Caki2 (cell line): Measurements from ENCODE around the gene LRPAP1. TPM values are rescaled to one million over a fixed set of nuclear protein-coding genes. Genes with fewer than 3 reads are reported as not detected.
"Not testable (repeated sequence)": the region's sequence is repeated elsewhere in the genome, so short reads cannot be mapped to it uniquely, and the experiment has no call there.

Source experiments
- DNase-seq: peaks from one replicate; pipeline ENCODE4 v3.0.0-alpha.2; 2015; ENCODE audit warnings: low read depth
- in situ Hi-C: cut with HindIII; loops from 2 replicates; pipeline ENCODE4 v1.10.0; 2016; ENCODE audit warnings: low sequenced_read_pairs, low pct_unique_long_range_greater_than_20kb, mixed read lengths
- total RNA-seq: library from RNA; depleted of rRNA; stranded (reverse); fragments of >200 nt; shearing (Covaris generic); gene quantifications from 2 replicates; pipeline ENCODE4 v1.2.3, GENCODE V29; 2014; ENCODE audit warnings: low replicate concordance

LRPAP1 gene
- total RNA-seq, 1 experiment from 2014 or later: 183 TPM

DNA sequence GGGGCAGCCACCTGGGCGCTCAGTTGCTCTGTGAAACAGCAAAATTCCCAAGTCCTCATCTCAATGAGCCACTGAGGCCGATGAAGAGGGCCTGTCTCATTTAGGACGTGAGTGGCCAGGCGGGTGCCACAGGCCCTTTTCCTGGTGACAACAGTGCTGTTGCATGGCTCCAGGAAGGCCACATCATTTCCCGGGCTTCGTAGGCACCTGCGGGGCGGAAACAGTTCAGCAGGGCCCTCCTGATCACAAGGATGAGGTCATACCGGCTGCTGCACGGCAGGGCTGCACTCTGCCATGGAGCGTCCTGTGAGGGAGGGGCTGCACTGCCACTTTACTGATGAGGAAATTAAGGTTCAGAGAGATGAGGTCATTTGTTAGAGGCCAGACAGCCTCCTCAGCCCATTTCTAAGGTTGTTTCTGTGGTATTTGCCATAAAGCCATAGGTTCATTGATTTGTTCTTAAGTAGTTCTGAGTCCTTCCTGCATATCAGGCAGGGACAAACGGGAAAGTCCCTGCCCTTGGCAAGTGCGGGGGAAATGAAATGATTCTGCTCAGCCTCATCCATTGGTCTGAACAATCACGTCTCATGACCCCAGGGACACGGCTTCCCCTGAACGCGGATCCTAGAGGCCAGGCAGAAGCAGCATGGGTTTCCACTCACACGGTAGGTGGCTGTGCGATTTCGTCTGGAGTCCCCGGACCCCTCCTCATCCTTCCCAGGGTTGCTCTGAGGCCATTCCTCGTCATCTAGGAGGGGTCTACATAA lies 12.2 kb upstream of the LRPAP1 start:
- DNase-seq, in situ Hi-C loops: not testable (repeated sequence)

- in situ Hi-C loops, DNase-seq: not testable (repeated sequence)
These were observed 11.2 kb upstream of the LRPAP1 start for GRCh38 chr4:3543415-3543814.

GRCh38 chr4:3538906-3539305 lies 6.7 kb upstream of the LRPAP1 start:
- in situ Hi-C loops, DNase-seq: not testable (repeated sequence)

DNA sequence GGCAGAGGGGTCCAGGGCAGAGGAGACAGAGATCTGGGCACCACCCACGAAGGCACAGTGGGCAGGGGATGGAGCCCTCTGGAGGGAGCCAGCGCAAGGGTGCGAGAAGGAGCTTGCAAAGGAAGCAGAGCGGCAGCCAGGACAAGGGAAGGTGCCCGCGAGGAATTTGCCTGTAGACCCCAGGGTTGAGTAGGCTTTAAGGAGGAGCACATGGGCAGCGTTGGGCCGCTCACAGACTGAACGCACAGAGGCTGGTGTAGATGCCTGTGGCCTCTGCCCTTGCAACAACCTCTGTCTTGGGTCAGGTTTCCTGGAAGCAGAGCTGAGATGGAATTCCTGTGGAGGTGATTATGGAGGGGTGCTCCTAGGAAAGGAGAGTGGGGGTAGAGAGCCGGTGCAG lies 3.6 kb upstream of the LRPAP1 start:
- in situ Hi-C loops, DNase-seq: not testable (repeated sequence)

DNA sequence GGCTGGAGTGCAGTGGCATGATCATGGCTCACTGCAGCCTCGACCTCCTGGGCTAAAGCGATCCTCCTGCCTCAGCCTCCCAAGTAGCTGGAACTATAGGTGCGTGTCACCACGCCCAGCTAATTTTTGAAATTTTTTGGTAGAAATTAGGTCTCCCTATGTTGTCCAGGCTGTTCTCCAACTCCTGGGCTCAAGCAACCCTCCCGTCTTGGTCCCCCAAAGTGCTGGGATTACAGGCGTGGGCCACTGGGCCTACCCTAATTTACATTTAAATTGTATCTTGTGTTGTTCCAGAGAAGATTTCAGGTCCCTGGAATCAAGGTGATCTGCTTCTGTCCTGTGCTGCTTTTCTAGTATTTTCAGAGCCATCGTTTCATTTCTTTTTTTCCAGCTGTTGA lies 1.2 kb upstream of the LRPAP1 start:
- in situ Hi-C loops: no loop called here
- DNase-seq: no peak

- in situ Hi-C loops: no loop called here
- DNase-seq: no peak
These were observed 665 bp upstream of the LRPAP1 start for GRCh38 chr4:3532751-3533422.

GRCh38 chr4:3531318-3531878 lies 824 bp downstream of the LRPAP1 start:
- no peak for DNase-seq
- in situ Hi-C loops: no loop called here

DNA sequence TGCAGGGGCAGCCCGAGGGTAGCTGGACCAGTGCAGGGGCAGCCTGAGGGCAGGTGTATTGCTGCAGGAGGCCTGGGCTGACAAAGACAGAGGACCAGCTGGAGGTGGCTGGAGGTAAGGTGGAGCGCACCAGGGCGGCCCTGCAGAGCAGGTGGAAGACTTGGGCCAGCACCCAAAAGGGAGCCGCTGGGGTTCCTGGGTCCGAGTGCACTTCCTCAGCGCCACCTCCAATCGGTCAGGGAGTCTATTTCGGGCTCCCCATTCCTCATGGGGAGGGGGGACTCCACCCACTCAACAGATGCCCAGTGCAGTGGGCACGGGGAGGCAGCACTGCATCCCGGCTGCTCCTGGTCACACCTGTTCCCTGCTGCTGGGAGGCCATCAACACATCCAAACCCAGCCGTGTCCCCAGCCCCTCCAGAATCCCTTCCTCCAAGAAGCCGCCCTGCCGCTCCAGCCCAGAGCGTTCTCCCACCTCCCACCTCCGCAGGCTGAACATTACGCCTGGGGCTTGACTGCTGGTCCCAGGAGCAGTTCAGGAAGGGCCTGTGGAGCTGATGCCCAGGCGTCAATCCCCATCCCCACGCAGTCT lies 1.5 kb downstream of the LRPAP1 start:
- in situ Hi-C loops: no loop called here
- no peak for DNase-seq

DNA sequence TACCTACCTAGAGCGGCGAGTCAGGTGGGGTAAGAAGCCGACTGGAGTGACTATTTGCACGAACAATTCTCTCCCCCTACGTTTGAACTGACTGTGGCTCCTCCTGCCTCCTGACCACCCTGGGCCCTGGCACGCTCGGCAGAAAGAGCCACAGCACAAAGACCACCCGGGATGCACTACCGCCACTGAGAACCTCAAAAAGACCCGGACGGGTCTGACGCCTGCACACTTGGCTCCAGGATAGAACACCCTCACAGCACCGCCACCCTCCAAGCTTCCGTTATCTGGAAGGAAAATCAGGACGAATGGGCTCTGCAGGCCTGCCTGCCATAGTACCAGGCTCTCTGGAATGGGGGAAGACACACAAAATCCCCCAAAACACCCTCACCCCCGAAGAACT lies 2.2 kb downstream of the LRPAP1 start:
- DNase-seq: no peak
- in situ Hi-C loops: no loop called here

DNA sequence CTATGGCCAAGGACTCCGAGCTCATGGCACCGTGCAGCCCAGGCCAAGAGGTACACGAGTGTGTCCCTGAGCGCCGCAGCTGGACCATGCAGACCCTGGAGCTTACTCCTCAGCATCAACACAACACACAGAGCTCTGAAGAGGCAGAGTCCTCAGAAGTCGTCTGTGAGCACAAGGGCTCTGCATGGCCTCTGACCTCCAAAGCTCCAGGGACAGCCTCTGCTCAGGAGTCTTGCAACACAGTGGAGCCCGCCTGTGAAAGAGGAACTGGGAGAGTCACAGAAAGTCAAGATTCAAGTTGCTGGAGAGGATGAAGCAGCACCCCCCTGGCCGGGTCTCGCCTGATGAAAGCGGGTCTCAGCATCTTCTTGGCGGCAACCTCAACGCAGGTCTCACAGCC lies 2.9 kb downstream of the LRPAP1 start:
- DNase-seq: no peak
- in situ Hi-C loops: no loop called here

GRCh38 chr4:3527914-3528876 lies 4.0 kb downstream of the LRPAP1 start:
- no peak for DNase-seq
- in situ Hi-C loops: no loop called here

DNA sequence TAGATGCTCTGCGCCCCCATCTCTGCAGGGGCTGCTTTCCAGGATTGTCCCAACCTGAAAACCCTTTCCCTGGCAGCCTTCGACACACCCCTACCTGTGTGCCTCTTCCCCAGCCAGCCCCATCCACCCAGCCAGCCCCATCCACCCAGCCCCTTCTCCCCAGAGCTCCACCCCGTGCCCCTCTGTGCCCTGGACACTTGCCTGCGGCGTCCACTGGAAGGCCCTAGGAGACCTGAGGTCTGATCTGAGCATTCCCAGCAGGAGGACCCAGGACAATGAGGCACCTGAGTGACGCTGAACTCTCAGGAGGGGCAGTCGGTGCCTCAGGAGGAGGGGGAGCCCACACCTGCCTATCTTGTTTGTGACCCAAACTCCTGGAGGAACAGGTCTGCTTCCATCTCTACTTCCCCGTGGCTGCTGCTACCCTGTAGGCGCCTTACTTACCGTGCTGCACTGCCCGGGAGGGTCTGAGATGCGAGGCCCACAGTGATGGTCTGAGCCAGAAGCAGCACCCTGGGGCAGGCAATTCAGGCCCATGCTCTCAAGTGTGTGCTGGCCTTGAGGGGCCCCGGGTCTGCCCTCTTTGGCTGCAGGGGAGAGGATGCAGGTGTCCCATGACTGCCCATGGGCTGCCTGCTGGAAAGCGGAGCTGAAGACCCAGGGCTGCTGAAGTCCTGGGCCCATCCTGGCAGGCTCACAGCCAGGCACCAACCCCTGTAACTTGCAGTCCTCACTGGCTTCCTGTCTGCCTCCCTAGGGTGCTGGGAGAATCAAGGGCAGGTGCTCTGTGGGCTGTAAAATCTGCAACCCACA lies 4.9 kb downstream of the LRPAP1 start:
- no peak for DNase-seq
- in situ Hi-C loops: no loop called here

GRCh38 chr4:3526456-3526855 lies 5.8 kb downstream of the LRPAP1 start:
- in situ Hi-C loops: no loop called here
- DNase-seq: no peak

DNA sequence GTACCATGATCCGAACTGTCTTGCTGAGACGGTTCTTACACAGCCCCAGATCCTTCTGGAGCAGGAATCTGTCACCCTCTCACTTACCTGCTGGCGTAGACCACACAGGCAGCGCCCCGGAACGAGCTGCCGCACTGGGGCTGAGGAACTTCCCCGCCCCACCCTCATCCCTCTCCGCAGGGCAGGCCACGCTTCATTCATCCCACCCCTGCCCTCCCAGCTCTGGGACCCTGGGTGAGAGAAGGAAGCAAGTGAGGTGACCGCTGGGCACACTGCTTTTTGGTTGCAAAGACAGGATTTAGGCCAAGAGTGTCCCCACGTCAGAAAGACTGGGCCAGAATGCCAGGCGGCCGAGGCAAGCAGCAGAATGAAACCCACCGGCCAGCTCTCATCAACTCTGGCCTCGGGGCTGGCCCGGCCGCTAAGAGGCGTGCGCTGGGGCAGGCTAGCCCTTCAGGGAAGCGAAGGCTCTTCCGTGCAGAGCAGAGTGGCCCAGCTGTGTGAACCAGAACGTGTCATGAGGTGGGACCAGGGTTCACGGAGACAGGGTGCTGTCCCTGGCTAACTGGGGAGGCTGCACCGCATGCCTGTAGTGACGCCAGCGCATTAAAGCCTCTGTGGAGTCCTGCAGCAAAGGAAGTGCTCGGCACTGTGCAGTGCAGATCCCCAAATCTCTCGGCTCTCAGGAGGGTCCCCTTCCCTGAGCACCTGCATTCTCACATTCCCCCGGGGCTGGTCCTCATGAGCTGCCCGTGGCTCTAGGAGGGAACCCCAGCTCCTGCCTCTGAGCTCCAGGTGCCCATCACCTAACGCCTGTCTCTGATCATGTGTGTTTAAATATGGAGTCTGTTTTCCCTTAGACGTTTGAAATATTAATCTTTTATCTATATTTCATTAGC lies 6.4 kb downstream of the LRPAP1 start:
- in situ Hi-C loops: no loop called here

GRCh38 chr4:3524920-3525319 lies 7.3 kb downstream of the LRPAP1 start:
- in situ Hi-C loops: no loop called here
- DNase-seq: no peak

More for the DNA sequence above, 6.4 kb downstream of the LRPAP1 start:
- DNase-seq: no peak

DNA sequence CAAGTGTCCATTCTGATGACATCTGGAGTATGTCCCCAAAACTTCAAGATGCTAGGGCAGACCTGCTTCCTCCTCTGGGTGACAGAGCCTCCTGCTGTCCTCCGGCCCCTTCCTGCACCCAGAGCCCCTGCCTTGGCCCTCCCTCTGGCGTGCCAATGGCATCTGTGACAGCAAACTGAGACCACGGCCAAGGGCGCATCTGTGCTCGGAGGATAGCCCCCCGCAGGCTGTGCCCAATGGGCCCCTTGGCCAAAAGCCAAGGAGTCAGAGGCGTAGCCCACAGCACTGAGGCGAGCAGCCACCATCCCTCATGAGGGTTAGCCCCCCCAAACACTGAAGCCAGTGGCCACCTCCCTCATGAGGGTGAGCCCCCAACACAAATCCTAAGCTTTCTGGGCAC lies 7.9 kb downstream of the LRPAP1 start:
- in situ Hi-C loops: no loop called here

More for the DNA sequence above, 7.9 kb downstream of the LRPAP1 start:
- DNase-seq: no peak
